ENCODE results near the gene TASP1. TPM values are rescaled to one million over a fixed set of nuclear protein-coding genes. Genes with fewer than 3 reads are reported as not detected.
"Not testable (repeated sequence)": the region's sequence is repeated elsewhere in the genome, so short reads cannot be mapped to it uniquely, and the experiment has no call there.

TASP1 gene
- total RNA-seq, 1 experiment from 2014 or later = 8.9 TPM

DNA sequence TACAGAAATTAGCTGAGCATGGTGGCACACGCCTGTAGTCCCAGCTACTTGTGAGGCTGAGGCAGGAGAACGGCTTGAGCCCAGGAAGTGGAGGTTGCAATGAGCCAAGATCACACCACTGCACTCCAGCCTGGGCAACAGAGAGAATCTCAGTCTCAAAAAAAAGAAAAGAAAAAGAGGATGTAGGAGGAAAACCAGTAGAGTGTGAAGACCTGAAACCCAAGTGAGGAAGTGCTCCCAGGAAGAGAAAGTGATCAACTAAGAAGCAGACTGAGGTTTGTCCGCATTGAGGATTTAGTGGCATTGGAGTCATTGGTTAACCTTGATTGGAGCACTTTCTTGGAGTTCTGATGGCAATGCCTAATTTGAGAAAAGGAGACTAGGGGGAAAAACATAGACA lies 20.6 kb upstream of the TASP1 start:
- ChIA-PET POLR2A (no interaction called here), CTCF (interaction anchor here (0.6 kb wide), 1 partner anchor 1027 kb away, joined by 3 read pairs; no protein-coding TSS in a partner anchor)
- in situ Hi-C loops (cut with HindIII; ENCODE audit: low pct_unique_long_range_greater_than_20kb, low sequenced_read_pairs) = no loop called here
- Histone ChIP-seq H3K4me3 (ENCODE audit: low read depth in 2 of 2, low read length in 2 of 2) (no peak overlapping the region), H3K27me3 (ENCODE audit: control insufficient read depth, insufficient read depth, low read length) (peaks cover 2% of the 10 kb centered on the region; the same call in 1 of the 2 replicates), H3K9me3 (ENCODE audit: control insufficient read depth, insufficient read depth, low read depth, low read length) (no peaks in the 10 kb centered on the region), H3K36me3 (ENCODE audit: control insufficient read depth, insufficient read depth, low read length) (no peaks in the 10 kb centered on the region), H3K27ac (ENCODE audit: low read length) (no peak overlapping the region), H3K4me1 (ENCODE audit: control insufficient read depth, insufficient read depth, low read length) (no peaks in the 10 kb centered on the region)
- no TSS peak for BruUV-seq (replicated peaks)
- no peak for DNase-seq (ENCODE audit: low read depth, low spot score)
- no peak for TF ChIP-seq SIN3A (IDR thresholded peaks at IDR 0.05; ENCODE audit: borderline replicate concordance, insufficient read depth, low read depth, low read length)
- no peak for ATAC-seq
- intact Hi-C loops (cut with micrococcal nuclease; ENCODE audit: unreplicated experiment) = no loop called here

DNA sequence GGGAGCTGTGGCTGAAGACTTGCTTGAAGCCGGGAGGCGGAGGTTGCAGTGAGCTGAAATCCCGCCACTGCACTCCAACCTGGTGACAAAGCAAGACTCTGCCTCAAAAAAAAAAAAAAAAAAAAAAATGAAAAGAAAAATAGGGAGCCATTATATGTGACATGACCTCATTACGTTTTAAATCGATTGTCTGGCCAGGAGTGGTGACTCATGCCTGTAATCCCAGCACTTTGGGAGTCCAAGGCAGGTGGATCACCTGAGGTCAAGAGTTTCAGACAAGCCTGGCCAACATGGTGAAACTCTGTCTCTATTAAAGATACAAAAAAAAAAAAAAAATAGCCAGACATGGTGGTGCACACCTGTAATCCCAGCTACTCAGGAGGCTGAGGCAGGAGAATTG lies 19.3 kb upstream of the TASP1 start:
- H3K27me3 ChIP-seq (ENCODE audit: control insufficient read depth, insufficient read depth, low read length); H3K27ac ChIP-seq (ENCODE audit: low read length); H3K9me3 ChIP-seq (ENCODE audit: control insufficient read depth, insufficient read depth, low read depth, low read length); H3K4me1 ChIP-seq (ENCODE audit: control insufficient read depth, insufficient read depth, low read length); H3K36me3 ChIP-seq (ENCODE audit: control insufficient read depth, insufficient read depth, low read length); intact Hi-C loops (cut with micrococcal nuclease; ENCODE audit: unreplicated experiment); ATAC-seq; in situ Hi-C loops (cut with HindIII; ENCODE audit: low pct_unique_long_range_greater_than_20kb, low sequenced_read_pairs); POLR2A ChIA-PET; DNase-seq (ENCODE audit: low read depth, low spot score); BruUV-seq (replicated peaks); H3K4me3 ChIP-seq (ENCODE audit: low read depth in 2 of 2, low read length in 2 of 2): not testable (repeated sequence)
- CTCF ChIA-PET = interaction anchor here (0.7 kb wide), 1 partner anchor 1847 kb away, joined by 4 read pairs; no protein-coding TSS in a partner anchor

DNA sequence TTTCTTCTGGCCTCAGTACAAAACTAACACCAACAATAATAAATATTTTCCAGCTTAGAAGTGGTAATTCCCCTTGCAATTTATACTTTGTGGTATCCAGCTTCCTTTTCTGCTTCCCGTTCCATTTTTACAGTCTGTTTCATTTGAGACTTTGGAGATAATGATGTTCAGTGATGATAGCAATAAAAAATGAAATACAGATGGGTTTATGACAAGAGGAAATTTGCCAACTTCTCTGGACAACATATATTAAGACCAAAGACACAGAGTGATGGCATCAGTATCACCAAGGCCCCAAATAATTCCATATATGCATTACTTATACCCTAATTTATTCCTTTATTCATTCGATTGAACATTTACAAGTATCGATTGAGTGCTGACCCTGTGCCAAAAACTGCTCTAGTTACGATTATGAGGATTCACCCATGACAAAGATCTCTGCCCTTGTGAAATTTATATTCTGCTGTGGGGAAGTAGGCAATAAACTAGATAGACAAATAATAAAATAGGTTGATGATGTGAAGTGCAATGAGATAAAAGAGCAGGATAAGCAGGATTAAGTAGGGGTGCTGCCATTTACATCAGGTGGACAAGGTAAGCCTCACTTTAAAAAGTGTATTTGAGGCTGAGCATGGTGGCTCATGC lies 18.1 kb upstream of the TASP1 start:
- Histone ChIP-seq H3K4me1 (ENCODE audit: control insufficient read depth, insufficient read depth, low read length) (no peaks in the 10 kb centered on the region), H3K4me3 (ENCODE audit: low read depth in 2 of 2, low read length in 2 of 2) (no peak overlapping the region), H3K27me3 (ENCODE audit: control insufficient read depth, insufficient read depth, low read length) (peaks cover 5% of the 10 kb centered on the region; the same call in 1 of the 2 replicates), H3K36me3 (ENCODE audit: control insufficient read depth, insufficient read depth, low read length) (no peaks in the 10 kb centered on the region), H3K27ac (ENCODE audit: low read length) (no peak overlapping the region), H3K9me3 (ENCODE audit: control insufficient read depth, insufficient read depth, low read depth, low read length) (no peaks in the 10 kb centered on the region)
- ATAC-seq = no peak
- TF ChIP-seq SIN3A (IDR thresholded peaks at IDR 0.05; ENCODE audit: borderline replicate concordance, insufficient read depth, low read depth, low read length) (no peak), TCF7L2 (IDR thresholded peaks at IDR 0.05; ENCODE audit: low read depth, low read length) (no peak)
- BruUV-seq (replicated peaks) = no TSS peak
- in situ Hi-C loops (cut with HindIII; ENCODE audit: low pct_unique_long_range_greater_than_20kb, low sequenced_read_pairs) = no loop called here
- no peak for DNase-seq (ENCODE audit: low read depth, low spot score)
- intact Hi-C loops (cut with micrococcal nuclease; ENCODE audit: unreplicated experiment) = no loop called here
- ChIA-PET POLR2A (no interaction called here), CTCF (no interaction called here)

DNA sequence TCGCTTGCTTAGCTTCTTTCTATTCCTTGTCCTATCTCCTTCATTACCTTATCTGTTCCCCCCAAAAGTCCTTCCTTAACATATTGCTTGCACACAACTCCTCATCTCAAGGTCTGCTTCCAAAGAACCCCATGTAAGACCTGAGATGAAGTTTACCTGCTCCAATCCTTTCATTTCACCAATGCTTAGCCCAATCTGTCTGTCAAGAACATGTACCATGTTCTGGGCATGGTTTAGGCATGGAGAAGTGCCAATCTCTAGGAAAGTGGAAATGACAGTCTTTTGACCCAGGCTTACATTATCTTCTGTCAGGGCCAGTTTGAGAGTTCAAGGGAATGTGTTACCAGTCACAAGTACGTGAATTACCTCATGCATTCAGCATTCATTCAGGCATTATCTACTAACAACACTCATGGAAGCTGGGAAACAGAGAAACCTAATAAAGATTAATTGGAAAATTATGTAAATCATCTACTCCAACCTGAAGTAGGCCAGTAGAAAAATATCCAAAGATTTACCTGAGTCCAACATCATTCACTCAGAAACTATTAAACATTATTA lies 15.8 kb upstream of the TASP1 start:
- in situ Hi-C loops (cut with HindIII; ENCODE audit: low pct_unique_long_range_greater_than_20kb, low sequenced_read_pairs) = no loop called here
- TF ChIP-seq TCF7L2 (IDR thresholded peaks at IDR 0.05; ENCODE audit: low read depth, low read length) = no peak
- no peak for TF ChIP-seq SIN3A (IDR thresholded peaks at IDR 0.05; ENCODE audit: borderline replicate concordance, insufficient read depth, low read depth, low read length)
- no peak for TF ChIP-seq POLR2AphosphoS5 (IDR thresholded peaks at IDR 0.05; ENCODE audit: low read depth, low read length)
- TF ChIP-seq, protein P1, sequence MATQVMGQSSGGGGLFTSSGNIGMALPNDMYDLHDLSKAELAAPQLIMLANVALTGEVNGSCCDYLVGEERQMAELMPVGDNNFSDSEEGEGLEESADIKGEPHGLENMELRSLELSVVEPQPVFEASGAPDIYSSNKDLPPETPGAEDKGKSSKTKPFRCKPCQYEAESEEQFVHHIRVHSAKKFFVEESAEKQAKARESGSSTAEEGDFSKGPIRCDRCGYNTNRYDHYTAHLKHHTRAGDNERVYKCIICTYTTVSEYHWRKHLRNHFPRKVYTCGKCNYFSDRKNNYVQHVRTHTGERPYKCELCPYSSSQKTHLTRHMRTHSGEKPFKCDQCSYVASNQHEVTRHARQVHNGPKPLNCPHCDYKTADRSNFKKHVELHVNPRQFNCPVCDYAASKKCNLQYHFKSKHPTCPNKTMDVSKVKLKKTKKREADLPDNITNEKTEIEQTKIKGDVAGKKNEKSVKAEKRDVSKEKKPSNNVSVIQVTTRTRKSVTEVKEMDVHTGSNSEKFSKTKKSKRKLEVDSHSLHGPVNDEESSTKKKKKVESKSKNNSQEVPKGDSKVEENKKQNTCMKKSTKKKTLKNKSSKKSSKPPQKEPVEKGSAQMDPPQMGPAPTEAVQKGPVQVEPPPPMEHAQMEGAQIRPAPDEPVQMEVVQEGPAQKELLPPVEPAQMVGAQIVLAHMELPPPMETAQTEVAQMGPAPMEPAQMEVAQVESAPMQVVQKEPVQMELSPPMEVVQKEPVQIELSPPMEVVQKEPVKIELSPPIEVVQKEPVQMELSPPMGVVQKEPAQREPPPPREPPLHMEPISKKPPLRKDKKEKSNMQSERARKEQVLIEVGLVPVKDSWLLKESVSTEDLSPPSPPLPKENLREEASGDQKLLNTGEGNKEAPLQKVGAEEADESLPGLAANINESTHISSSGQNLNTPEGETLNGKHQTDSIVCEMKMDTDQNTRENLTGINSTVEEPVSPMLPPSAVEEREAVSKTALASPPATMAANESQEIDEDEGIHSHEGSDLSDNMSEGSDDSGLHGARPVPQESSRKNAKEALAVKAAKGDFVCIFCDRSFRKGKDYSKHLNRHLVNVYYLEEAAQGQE (IDR thresholded peaks at IDR 0.05; ENCODE audit: insufficient read depth in 1 of 2, low read depth in 2 of 2, low read length in 1 of 2) = no peak
- TF ChIP-seq, protein P2, sequence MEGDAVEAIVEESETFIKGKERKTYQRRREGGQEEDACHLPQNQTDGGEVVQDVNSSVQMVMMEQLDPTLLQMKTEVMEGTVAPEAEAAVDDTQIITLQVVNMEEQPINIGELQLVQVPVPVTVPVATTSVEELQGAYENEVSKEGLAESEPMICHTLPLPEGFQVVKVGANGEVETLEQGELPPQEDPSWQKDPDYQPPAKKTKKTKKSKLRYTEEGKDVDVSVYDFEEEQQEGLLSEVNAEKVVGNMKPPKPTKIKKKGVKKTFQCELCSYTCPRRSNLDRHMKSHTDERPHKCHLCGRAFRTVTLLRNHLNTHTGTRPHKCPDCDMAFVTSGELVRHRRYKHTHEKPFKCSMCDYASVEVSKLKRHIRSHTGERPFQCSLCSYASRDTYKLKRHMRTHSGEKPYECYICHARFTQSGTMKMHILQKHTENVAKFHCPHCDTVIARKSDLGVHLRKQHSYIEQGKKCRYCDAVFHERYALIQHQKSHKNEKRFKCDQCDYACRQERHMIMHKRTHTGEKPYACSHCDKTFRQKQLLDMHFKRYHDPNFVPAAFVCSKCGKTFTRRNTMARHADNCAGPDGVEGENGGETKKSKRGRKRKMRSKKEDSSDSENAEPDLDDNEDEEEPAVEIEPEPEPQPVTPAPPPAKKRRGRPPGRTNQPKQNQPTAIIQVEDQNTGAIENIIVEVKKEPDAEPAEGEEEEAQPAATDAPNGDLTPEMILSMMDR (IDR thresholded peaks at IDR 0.05) = no peak
- CTCF ChIA-PET = no interaction called here
- Histone ChIP-seq H3K27me3 (ENCODE audit: control insufficient read depth, insufficient read depth, low read length) (peaks cover 5% of the 10 kb centered on the region; the same call in 1 of the 2 replicates), H3K27ac (ENCODE audit: low read length) (no peak overlapping the region), H3K36me3 (ENCODE audit: control insufficient read depth, insufficient read depth, low read length) (no peaks in the 10 kb centered on the region), H3K4me1 (ENCODE audit: control insufficient read depth, insufficient read depth, low read length) (no peaks in the 10 kb centered on the region), H3K4me3 (ENCODE audit: low read depth in 2 of 2, low read length in 2 of 2) (no peak overlapping the region), H3K9me3 (ENCODE audit: control insufficient read depth, insufficient read depth, low read depth, low read length) (no peaks in the 10 kb centered on the region)
- DNase-seq (ENCODE audit: low read depth, low spot score) (no peak), ATAC-seq (no peak)
- POLR2A ChIA-PET = no interaction called here
- intact Hi-C loops (cut with micrococcal nuclease; ENCODE audit: unreplicated experiment) = no loop called here
- no TSS peak for BruUV-seq (replicated peaks)

All from Panc1 (cell line).